Measurements from ENCODE around the gene PDZK1IP1.
A peak's percentile ranks its signal among the peaks of the same experiment; 100 is the strongest.
"Not testable (repeated sequence)": the region's sequence is repeated elsewhere in the genome, so short reads cannot be mapped to it uniquely, and the experiment has no call there.

The PDZK1IP1 gene

GRCh38 chr1:47181095-47181954, 8.5 kb downstream of the PDZK1IP1 start:
- no peak for DNase-seq (ENCODE audit: low spot score)

DNA sequence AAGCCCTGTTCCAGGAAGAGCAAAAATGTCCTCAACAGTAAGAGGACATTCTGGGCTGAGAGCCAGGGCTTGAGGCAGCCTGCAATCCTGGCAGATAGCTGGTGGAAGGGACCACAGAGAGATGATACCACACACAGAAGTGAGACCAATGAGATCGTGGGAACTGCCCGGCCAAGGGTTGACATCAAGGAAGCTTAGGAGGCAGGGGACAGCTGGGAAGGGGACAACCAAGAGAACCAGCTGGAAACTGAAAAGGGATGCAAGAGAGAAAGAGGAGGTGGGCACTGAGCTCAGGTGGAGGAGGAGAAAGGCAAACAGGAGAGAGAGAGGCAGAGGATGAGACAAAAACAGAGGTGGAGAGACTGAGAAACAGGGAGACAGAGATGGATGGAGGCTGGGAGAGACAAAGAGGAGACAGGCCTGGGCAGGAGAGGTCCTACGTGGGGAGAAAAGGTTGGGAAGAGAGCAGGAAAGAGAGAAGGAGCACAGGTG, 9.2 kb downstream of the PDZK1IP1 start:
- no peak for DNase-seq (ENCODE audit: low spot score)

GRCh38 chr1:47179988-47180563, 9.8 kb downstream of the PDZK1IP1 start:
- DNase-seq (ENCODE audit: low spot score): no peak

- DNase-seq (ENCODE audit: low spot score): peak; percentile 89
Measured at GRCh38 chr1:47179017-47179987, 10.5 kb downstream of the PDZK1IP1 start.

DNA sequence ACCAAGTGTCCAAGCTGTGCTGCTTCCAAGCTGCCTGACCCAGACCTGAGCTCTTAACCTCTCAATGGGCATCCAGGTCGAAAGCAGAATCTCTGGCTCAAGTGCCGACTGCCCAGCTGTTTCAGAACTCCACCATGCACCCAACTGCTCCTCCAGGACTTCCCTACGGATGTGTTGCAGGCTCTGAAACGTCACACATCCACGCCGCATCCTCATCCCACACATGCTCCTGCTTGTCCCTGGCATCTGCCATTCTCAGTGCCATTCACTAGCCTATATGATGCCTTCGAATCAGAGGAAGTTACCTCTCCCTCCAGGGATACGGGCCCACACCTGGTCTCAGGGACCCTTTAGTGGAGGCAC, 11.2 kb downstream of the PDZK1IP1 start:
- no peak for DNase-seq (ENCODE audit: low spot score)

GRCh38 chr1:47178020-47178419, 11.8 kb downstream of the PDZK1IP1 start:
- DNase-seq (ENCODE audit: low spot score): no peak

GRCh38 chr1:47175227-47175934, 14.5 kb downstream of the PDZK1IP1 start:
- DNase-seq (ENCODE audit: low spot score): peak; percentile 74

- DNase-seq (ENCODE audit: low spot score): no peak
Measured at GRCh38 chr1:47174656-47175020, 15.2 kb downstream of the PDZK1IP1 start.

- DNase-seq (ENCODE audit: low spot score): no peak
Measured at GRCh38 chr1:47172782-47173181, 17.1 kb downstream of the PDZK1IP1 start.

- DNase-seq (ENCODE audit: low spot score): no peak
Measured at GRCh38 chr1:47164552-47164951, 25.3 kb downstream of the PDZK1IP1 start.

- DNase-seq (ENCODE audit: low spot score): no peak
Measured at GRCh38 chr1:47161298-47162040, 28.4 kb downstream of the PDZK1IP1 start.

- DNase-seq (ENCODE audit: low spot score): no peak
Measured at GRCh38 chr1:47160716-47161115, 29.1 kb downstream of the PDZK1IP1 start.

- not testable (repeated sequence) for DNase-seq (ENCODE audit: low spot score)
Measured at GRCh38 chr1:47157957-47158356, 31.9 kb downstream of the PDZK1IP1 start.

GRCh38 chr1:47156457-47156856, 33.4 kb downstream of the PDZK1IP1 start:
- DNase-seq (ENCODE audit: low spot score): not testable (repeated sequence)

DNA sequence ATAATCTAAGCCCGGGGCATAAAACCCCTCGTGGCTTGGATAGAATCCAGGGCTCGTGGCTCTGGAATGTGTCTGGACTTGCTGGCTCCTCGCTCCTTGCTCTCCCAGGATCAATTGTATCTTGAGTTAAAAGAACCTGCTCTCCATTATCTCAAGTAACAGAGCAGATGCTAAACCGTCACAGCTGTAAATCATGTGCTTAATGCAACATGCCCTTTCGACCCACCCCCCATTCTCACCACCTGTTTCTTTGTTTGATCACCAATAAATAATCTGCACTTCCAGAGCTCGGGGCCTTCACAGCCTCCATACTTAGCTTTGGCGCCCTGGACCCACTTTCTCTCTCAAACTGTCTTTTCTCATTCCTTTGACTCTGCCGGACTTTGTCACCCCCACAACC, 40.7 kb downstream of the PDZK1IP1 start:
- not testable (repeated sequence) for DNase-seq (ENCODE audit: low spot score)

DNA sequence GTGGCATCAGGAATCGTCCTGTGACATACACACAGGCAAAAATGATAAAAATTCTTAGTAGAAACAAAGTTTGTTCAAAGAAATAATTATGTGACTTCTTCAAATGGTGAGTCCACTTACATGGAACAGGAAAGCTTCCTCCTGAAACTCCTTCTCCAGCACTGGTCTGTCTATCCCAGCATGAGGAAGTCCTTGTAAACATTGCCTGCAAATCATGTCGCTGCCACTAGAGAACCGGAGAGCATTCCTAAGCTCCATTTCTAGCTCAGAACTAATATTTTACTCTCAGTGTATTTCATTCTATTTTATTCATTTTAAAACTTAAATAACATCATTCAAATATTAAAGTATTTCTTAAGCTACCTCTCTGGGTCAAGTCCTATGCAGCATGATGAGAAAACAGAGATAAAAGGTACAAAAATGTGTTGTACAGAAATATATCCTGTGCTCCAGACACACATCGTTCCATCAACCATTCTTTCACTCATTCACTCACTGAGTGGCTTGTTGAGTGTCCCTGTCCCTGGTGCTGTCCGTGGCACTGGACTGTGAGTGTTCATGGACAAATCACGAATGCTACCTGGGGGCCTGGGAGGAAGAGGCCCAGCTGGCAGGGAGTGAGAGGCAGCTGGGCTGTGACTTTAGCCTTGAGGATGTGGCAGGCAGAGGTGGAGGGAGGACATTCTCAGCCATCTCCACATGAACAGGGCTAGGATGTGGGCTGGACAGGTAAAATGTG, 42.6 kb downstream of the PDZK1IP1 start:
- DNase-seq (ENCODE audit: low spot score): no peak

GRCh38 chr1:47146495-47146894, 43.3 kb downstream of the PDZK1IP1 start:
- DNase-seq (ENCODE audit: low spot score): not testable (repeated sequence)

GRCh38 chr1:47143654-47144053, 46.2 kb downstream of the PDZK1IP1 start:
- DNase-seq (ENCODE audit: low spot score): not testable (repeated sequence)

DNA sequence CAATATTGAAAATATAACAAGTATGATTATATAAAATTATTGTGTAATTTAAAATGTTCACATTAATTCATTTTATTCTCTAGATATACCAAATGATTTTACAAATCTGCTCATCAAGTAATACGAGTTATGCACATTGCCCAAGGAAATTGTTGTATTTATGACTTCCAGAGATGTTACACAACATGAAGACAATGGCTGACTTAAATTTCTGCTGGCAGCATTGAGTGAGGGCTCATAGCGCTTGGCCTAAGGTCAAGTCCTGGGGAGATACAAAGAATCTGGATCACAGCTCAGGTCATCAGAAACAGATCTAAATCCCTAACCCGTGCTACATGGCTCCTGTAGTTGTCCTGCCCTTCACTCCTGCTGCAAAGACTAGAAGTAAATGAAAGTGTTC, 49.5 kb downstream of the PDZK1IP1 start:
- DNase-seq (ENCODE audit: low spot score): not testable (repeated sequence)

DNA sequence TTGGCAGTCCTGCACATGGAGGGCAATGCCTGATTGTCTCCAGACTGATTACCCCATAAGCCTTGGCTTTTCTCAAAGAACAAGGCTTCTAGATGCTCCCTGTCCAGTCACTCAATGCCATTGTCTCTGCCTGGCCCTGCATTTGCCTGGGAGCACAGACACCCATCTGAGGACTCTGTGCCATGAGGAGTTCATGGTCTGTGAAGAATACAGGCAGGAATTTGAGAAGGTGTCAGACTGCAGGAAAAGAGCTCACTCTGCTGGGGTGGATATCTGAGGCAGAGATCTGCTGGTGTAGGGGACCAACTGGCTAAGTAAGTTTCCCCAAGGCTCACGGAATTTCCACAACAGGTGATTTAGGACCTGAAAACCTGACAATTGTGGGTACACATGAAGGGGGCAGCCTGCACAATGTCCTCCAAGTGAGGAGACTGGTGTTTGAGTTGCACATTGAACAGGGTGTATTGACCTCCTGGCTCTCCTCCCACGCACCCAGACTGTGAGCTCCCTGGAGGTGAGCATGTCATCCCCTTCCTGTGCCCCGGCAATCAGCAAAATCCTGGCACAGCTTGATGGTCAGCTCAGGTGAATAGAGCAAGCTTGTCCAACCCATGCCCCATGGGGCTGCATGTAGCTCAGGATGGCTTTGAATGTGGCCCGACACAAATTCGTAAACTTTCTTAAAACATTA, 51.8 kb downstream of the PDZK1IP1 start:
- no peak for DNase-seq (ENCODE audit: low spot score)

All from hepatic stellate cell (primary cell).